ENCODE results near the gene XCR1.

DNA sequence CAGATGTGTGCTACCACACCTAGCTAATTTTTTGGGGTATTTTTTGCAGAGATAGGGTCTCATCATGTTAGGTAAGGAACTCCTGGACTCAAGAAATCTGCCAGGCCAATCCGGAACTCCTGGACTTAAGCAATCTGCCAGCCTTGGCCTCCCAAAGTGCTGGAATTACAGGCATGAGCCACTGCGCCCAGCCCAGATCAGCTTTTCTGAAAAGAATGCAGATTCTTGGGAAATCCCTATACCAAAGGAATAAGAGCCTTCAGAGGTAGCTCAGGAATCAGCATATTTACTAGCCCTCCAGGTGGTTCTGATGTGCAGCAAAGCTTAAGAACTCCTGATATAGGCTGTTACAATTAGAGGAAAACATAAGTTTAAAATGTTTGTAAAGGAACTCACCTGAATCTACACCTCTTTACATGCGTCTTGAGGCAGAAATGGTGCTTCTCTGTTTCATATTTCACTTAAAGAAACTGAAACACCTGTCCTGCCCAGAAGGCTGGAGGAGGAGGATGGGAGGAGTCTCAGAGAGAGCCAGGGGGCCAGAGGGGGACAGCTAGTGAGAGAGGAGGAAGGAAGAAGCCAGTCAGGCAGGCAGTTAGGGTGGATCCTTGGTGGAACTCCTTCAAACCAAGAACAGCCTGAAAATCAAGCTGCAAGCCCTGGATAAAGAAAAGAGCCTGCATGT lies at the start of gene XCR1:
- TF ChIP-seq, protein P1, sequence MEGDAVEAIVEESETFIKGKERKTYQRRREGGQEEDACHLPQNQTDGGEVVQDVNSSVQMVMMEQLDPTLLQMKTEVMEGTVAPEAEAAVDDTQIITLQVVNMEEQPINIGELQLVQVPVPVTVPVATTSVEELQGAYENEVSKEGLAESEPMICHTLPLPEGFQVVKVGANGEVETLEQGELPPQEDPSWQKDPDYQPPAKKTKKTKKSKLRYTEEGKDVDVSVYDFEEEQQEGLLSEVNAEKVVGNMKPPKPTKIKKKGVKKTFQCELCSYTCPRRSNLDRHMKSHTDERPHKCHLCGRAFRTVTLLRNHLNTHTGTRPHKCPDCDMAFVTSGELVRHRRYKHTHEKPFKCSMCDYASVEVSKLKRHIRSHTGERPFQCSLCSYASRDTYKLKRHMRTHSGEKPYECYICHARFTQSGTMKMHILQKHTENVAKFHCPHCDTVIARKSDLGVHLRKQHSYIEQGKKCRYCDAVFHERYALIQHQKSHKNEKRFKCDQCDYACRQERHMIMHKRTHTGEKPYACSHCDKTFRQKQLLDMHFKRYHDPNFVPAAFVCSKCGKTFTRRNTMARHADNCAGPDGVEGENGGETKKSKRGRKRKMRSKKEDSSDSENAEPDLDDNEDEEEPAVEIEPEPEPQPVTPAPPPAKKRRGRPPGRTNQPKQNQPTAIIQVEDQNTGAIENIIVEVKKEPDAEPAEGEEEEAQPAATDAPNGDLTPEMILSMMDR (IDR thresholded peaks at IDR 0.05; ENCODE audit: poor library complexity), result no peak
- no peak for TF ChIP-seq EZH2phosphoT487 (IDR thresholded peaks at IDR 0.05; ENCODE audit: low read depth, severe bottlenecking, unreplicated experiment)
